OCI-LY3 (cell line): ENCODE results near the gene PLCB2.

Experiments
- EZH2phosphoT487 ChIP-seq: fragments of 200-600 bp; shearing (Covaris generic); IDR thresholded peaks from 2 replicates; pipeline ENCODE4 v1.6.1; 2018; ENCODE audit warnings: antibody characterized with exemption, mixed run types, low read depth
- TF ChIP-seq, protein P1 (sequence below): fragments of 200-600, 300-600 bp; sonication (generic); IDR thresholded peaks from 2 replicates; pipeline ENCODE4 v1.5.1; 2014; ENCODE audit warnings: antibody characterized with exemption, low read length, low read depth

DNA sequence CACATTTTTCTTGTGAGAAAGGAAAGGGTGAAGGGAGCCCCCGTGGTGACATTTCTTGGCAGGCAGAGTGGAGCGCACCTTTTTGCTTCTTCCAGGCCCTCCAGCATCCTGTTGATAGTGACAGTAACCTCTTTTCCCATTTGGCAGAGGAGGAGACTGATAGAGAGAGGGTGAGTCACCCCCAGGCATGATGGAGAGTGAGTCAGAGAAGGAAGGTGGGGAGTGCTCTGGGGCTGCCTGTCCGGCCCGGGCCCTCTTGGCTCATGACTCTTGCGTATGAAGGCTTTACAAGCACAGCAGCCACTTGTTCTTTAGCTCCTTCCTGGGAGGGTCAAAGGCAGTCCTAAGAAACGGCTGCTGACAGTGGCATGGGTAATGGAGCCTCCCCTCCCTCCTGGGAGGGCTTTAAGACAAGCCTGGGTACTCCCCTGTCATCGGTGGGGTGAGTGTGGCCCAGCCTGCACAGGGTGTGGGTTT lies 40.9 kb downstream of the PLCB2 start:
- TF ChIP-seq, protein P1, sequence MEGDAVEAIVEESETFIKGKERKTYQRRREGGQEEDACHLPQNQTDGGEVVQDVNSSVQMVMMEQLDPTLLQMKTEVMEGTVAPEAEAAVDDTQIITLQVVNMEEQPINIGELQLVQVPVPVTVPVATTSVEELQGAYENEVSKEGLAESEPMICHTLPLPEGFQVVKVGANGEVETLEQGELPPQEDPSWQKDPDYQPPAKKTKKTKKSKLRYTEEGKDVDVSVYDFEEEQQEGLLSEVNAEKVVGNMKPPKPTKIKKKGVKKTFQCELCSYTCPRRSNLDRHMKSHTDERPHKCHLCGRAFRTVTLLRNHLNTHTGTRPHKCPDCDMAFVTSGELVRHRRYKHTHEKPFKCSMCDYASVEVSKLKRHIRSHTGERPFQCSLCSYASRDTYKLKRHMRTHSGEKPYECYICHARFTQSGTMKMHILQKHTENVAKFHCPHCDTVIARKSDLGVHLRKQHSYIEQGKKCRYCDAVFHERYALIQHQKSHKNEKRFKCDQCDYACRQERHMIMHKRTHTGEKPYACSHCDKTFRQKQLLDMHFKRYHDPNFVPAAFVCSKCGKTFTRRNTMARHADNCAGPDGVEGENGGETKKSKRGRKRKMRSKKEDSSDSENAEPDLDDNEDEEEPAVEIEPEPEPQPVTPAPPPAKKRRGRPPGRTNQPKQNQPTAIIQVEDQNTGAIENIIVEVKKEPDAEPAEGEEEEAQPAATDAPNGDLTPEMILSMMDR = no peak
- no peak for TF ChIP-seq EZH2phosphoT487
